GM18520 (cell line): Measurements from ENCODE around the gene FOXL2NB.

Source experiments
- ATAC-seq: cut with Tn5 transposase; IDR thresholded peaks from one replicate; pipeline ENCODE4 v1.9.1; 2021; ENCODE audit not compliant: unreplicated experiment

Gene FOXL2NB

DNA sequence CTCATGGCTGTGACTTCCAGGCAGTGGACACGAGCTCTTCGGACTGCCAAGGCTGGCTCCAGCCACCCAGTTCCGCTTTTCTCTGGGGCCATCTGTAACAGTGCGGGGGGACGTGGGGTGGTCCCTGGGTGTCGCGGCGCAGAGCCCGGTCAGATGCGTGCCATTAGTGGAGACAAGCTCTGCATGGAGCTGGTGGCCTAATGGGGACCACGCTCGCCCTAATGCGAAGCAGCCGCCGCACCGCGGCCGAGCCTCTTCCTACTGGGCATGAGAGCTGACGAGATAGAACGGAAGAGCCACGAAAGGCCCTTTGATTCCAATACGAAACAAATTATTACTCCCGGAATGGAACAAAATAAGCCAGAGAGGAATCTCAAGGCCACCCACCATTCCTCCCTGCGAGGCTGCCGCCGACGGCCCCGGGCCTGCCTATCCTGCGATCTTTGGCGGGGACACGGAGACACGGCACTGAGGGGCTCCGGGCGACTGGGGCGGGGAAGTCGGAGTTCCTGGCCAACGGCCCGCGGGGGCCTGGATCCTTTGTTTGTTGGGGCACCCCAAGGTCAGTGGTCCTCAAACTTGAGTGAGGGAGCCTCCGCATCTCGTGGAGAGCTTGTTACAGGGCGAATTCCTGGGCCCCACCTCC is 18.2 kb upstream of the FOXL2NB start:
- ATAC-seq: no peak

DNA sequence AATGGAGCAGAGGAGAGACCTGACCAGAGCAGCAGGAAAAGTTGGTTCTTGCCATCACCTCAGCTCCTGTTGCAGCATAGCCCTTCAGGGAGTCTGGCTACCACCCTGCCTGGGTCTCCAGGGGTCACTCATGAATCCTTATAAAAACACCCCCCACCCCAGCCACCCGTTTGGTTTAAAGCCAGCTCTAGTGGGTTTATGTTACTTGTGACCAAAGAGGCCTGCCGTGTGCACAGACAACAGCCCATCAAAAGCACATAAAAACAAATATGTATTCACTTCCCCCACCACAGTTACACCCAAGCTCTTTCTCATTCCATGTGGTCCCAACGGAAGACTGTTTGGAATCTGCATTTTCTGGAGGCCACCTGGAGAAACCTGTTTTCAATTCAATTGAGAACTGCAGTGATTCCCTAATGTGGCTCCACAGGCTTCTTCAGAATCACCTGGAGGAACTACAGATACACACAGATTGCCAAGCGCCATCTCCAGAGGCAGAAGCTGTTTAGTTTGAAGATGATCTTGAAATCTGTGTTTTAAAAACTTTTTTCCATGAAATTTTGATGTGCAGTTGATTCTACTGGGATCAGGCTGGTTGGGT is 13.8 kb upstream of the FOXL2NB start:
- ATAC-seq: no peak

DNA sequence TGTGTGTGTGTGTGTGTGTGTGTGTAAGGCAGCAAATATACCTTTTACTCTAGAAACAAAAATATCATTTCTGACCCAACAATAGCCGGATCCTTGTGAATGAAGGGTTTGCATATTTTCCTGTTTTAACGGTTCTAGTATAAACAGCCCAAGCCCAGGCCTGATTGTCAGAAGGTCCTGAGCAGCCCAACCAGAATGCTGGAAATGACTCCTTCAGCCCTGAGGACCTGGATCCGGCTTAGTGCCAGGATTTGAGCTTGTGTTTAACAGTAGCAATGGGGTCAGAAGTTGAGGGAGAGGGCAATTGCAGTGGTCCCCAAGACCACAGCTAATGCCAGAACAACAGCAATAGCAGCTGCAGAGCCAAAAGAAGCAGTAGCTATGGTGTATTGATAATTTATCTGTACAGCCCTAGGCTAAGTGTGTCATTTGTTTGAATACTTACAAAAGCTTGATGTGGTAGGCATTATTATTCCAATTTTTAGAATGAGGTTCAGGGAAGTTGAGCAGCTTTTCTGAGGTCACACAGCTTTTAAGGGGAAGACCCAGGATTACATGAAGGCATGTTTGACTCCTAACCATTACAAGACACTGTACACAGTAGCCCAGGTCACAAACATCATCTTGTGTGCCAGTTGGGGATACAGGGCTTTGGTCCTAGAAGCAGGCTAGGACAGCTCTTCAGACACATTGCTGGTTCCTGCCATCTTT is 12.9 kb upstream of the FOXL2NB start:
- ATAC-seq: no peak

DNA sequence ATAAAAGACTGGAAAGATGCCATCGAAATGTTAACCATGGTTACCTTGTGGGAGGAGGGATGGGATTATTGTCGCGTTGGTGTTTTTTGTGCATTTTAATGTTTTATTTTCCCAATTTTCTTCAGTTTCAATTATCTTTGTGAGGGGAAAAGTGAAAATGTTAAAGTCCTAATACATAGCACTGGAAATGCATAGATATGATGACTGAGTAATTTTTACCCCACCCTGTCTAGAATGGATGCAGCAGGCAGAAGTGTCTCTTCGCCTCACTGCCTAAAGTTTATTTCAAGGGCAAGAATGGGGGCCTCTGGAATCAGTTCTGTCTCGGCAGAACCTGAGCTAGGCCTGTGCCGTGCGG is 11.5 kb upstream of the FOXL2NB start:
- no peak for ATAC-seq

DNA sequence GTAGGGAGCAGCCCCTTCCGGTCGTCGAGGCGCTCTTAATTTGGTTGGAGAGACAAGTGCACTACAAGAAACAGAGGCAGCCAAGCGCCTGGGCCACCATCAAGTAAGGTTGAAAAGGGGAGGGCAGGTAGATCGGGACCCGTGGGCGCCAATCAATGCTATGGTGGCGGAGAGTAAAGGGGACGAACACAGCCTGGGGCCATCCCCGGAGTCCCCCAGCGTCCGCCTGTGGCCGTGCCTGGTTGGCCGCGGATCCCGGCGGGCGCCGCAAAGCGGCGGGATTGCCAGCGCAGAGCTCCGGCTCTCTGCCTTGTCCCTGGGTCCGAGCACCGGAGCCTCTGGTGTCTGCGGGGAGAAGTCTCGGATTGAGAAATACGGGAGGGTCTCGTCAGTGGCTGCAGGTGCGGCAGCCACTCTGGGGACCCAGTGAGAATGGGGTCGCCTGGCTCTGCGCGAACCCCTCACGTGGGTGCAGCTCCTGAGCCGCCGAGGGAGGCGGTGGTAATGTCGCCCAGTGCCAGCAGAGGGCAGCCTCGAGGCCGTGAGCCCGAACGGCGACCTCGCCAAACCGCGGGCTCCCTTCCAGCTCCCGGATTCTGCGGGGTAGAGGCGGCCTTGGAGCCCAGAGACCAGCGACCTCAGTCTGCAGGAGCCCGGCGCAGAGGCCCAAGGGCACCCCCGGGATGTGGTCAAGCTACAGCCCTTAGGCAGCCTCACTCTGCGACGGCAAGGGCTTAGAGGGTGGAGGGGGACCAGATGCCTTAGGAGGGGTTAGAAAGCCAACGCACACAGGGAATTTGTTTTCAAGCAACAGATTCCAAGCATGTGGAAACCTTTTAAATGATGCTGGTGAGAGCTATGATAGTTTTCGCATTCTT is 10.9 kb upstream of the FOXL2NB start:
- ATAC-seq: no peak

DNA sequence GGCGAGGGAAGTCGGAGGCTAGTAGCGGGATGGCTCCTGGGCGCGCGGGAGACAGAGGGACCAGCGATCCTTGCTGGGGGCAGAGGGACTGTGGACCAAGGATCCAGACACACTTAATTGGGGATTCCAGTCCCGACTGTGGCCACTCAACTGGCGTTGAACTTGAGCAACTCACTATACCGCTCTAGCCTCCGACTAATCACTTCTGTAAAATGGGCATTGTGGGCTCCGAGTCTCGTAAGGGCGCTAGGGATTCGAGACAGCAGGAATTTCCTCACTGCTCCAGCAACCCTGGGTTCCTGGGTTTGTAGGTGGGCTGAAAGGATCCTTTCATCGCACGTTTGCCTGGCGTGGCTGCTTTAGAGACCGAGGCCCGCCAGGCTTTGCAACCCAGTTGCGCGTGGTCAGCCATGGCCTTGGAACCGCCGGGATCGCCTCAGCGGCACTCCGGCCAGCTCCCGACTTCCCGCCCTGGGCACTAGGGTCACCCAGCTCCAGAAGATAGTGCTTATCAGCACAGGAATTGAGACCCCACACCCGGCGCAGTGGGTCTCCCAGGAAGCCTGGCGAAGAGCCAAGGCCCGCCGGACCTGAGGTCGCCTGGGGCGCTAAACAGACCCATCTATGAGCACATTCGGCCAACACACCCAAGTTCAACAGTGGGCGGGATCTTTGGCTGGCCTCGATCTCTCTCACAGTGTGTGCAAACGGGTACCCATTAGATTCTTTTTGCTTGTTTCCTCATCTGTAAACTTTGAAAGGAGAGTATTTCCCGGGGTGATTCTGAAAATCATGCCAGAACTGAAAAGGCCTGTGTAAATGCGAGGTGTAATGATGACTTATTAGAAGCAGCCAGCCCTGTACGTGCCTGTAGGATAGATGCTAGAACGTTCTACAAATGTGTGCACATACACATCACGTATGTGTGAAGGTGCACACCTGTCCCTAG is 10.0 kb upstream of the FOXL2NB start:
- no peak for ATAC-seq

DNA sequence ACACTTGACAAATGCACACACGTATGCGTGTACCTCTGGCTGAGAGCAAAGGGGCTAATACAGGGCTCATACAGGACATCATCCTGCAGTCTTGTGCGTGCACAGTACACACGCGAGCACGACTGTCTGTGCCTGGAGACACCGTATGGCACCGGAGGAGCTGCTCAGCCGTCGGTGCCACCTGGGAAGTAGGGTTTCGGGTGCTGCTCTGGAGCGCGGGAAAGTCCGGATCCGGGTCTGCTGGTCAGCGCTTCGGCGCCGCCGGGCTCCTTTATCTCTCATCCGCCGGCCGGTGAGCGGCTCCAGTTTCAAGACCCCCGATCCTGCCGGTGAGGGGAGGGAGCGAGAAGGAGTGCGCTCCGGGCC is 9.3 kb upstream of the FOXL2NB start:
- ATAC-seq: no peak

DNA sequence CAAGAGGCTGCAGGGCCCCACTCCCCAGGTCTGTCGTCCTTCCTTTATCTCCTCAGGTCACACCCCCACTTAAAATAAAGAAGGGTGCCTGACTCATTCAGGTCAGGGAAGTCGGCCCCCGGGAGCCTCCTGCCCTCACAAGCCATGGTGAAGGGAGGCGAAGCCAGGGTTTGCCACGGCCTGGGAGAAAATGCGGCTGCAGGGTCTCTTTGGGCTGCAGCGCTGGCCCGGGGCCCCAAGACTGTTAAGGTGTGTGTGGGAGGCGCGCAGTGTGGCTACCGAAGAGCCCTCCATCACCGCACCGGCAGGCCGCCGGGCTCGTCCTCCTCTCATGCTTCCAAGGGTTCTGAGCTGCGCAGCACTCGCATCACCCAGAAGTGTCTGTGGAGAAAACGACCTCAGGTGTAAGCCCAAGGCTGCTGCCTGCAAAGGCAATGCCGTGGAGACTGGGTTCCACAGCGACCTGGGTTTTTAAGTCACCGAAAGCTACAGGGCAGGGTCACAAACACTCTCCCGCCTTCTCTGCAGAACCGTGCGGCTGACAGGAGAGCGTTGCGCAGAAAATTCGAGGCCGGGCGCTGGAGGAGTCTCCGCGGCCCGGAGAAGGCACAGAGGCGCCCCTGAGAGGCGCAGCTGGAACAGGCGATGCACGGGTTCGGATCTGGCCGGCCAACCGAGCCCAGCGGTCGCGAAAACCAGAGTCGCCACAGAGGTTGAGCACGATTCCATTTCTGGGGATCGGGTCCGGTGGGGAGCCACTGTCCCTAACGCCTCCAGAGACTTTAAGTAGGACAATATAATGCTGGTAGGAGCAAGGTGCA is 8.8 kb upstream of the FOXL2NB start:
- ATAC-seq: no peak

DNA sequence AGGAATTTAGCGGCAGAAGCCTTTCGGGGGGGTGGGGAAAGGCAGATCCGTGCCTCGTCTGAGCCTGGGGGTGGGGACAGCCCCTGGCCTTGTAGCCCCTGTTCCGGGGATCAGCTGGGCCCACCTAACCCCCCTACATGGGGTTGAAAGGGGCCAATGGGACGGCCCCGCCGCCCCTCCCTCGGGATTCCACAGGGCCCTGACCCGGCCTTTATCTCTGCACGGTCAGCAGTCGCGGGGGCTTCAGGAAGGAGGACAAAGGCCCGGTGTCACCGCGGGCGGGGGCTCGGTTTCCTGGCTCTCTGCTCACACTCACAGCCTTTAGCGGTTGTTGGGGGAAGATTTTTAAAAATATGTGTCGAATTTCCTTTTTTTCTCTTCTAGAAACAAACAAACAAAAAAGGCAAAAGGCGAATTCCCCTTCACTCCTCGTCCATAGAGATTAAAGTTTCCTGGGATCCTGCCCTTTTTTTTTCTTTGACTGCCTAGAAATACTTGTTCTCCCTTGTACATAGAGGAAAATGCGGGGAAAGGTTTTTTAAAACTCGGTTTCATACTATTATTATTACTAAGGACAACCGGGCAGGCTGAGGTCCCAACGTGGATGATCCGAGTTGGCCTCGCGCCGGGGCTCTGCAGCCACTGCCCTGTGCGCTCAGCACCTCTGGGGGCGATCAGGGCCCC is 8.0 kb upstream of the FOXL2NB start:
- no peak for ATAC-seq

DNA sequence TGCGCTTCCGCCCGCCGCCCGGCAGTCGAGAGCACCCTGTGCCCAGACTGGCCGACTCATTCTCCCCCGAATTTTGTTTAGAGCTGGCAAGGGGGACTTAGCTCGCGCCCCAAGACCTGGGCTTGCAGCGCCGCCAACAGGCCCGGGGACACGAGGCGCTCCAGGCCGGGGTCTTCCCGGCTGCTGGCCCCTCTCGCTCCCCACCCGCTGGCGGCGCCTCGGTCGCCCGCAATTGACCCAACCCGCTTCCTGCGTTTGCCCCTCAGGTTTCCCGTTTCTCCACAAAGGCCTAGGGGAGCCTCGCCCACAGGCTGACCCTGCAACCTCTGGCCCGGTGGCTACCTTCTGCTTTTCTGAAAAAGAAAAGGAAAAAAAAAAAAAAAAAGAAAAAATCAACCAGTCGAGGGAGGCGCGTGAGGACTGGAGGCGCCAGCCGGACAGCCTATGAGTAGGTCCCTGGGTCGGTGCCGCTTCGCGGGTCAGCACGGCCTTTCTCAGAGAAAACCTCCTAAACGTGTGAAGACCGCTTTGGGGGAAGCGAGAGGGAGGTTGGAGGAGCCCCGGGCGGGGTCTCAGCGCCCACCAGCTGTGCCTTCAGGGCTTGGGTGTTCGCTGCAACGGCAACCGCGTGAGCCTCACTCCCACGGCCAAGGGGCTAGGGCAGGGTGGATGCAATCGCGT is 7.3 kb upstream of the FOXL2NB start:
- no peak for ATAC-seq

DNA sequence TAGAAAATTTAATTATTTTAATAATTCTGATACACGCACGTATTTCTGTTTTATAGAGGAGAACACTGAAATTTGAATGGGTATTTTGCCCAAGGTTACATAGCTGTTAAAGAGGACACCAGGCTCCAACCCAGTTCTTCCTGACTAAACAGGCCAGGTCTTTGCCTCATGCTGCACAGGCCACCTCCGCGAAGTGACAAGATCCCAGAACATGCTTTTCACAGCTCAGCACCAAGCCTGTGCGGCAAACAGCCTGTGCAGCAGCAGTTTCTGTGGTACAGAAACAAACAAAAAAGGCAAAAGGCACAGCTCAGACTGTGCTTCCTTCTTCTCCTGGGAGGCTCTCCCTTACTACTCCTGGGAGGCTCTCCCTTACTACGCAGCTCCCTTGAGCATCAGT is 6.6 kb upstream of the FOXL2NB start:
- no peak for ATAC-seq

DNA sequence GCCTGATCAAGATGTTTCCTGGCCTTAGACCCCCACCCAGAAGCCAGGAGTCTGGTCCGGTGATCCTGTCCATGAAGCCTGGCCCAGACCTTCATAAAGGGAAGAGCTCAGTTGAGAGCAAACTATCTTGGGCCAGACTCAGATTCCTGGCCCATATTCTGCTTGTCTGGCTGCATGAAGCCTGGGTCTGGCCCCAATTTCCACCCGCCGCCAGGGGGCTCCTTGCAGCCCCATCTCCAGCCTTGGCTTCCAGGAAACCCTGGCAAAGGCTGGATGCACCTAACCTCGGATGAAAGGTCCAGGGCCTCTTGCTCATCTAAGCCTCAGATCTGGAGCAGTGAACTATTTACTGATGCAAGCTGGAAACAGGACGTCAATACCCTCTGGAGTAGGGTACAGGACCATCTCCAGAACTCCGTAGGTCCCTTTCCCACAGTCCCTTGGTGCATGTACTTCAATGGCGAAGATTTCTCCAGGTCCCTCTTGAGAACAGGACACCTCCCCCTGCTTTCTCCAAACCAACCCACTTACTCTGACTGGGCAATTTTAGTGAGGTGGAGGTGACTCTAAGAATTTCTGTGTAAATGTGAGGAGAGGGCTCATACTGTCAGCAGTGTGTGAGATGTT is 5.6 kb upstream of the FOXL2NB start:
- ATAC-seq: no peak

DNA sequence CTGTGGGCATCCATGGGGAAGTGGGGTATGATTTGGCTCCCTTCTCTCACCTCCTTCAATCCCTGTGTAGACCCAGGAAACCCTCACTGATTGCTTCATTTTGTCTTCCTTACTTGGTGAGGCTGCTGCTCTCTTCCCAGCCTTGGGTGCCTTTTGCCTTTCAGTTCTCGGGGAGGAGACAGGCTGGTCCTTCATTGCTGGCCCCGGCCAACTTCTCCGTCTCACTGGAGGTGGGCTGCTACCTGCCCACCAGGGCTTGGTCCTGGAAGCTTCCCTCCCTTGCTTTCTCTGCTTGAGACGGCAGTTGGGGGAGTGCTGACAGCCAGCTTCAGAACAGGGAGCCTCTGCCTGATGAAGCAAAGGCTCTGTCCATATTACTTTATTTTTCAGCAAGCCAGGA is 4.7 kb upstream of the FOXL2NB start:
- ATAC-seq: no peak

DNA sequence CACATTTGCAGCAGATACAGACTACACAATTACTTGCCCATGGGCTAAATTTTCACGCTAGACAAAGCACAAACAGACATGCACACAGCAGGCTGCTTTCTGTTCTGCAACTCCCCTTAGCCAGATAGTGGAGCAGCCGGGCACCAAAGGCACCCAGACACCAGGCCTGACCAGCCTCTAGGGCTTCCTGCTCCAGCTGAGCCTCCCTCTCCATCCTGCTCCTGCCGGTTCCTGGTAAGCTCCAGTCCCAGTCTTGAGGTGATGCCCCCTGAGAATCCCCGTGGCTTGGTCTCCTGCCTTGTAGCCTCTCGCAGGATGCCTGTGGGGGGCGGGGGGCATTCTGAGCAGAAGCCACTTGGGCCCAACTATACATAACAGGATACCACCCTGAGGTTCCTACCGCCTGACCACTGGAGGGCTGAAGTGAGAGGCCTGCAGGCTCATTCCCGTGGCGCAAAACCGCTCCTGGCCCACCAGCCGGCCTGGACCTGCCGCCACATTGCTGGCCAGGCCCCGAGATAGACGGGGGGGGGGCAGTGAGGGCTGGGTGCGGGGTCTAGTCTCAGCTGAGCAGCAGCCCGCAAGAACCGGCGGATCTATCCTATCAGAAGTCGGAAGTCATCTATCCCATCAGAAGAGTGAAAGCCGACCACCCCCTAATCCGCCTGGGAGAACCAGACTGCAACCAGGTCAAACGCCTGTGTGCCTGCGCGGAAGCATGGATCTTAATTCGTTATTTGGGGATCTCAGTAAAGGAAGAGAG is 4.0 kb upstream of the FOXL2NB start:
- no peak for ATAC-seq

DNA sequence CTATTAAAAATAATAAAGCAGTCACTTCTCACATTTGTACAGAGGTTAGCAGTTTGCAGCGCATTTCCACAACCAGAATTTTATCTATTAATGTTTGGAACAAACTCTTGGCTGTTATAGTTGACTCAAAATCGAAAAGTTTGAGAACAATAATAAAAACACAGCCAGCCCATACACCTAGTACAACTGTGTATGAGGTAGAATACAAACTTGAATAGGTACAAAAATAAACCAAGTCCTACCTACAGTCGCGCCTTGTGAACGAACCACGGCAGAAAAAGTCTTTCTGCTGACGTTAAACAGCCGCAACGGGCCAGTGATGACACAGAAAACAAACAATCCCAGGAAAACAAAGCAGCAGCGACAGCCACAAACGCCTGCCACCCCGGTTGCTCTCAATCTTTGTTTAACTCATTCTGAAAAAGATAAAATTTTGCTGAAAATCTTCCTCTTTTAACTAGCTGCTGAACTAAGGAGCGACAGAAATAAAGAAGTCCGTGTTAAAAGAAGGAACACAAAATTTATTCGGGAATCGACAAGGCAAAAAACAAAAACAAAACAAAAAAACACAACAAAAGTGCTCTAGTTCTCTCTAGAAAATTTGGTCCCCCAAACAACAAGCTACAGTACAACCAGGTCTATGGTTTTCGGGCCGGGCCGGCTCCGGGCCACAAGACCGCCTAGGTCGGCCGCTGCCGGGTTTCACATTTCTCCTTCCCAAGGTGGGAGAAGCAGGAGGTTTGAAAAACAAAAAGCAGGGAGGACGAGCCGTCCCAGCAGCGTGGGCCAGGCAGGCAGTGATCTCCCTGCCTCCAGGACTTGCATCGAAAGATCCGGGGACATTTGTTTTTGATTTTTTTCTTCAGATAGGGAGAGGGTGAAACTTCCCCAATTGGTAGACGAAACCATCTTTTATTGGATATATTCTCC is 3.0 kb upstream of the FOXL2NB start:
- ATAC-seq: no peak

DNA sequence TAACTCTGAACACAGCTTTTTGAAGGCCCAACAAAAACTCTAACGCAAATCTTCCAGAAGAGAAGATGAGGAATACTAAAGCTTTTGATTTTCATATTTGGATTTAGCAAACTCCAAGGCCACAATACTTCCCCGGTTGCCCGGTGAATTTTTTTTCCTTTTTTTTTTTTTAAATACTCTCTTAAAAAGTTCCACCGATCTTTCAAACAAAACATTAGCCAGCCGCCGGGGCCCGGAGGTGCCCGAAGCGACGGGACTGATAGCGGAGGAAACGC is 2.4 kb upstream of the FOXL2NB start:
- no peak for ATAC-seq
